AG09319 (cell line): ENCODE measurements around the gene PDE4B.
"Not testable (repeated sequence)": the region's sequence is repeated elsewhere in the genome, so short reads cannot be mapped to it uniquely, and the experiment has no call there.

ENCODE experiments used
- DNase-seq: peaks from one replicate; pipeline ENCODE4 v3.0.0-alpha.2; 2010; ENCODE audit warnings: low read depth; ENCODE audit errors: extremely low read depth
- TF ChIP-seq, protein P1 (sequence below): IDR thresholded peaks from 2 replicates; pipeline ENCODE4 v1.5.1; 2011; ENCODE audit warnings: low read depth, mild to moderate bottlenecking, inconsistent platforms, low read length, moderate library complexity

The PDE4B gene

DNA sequence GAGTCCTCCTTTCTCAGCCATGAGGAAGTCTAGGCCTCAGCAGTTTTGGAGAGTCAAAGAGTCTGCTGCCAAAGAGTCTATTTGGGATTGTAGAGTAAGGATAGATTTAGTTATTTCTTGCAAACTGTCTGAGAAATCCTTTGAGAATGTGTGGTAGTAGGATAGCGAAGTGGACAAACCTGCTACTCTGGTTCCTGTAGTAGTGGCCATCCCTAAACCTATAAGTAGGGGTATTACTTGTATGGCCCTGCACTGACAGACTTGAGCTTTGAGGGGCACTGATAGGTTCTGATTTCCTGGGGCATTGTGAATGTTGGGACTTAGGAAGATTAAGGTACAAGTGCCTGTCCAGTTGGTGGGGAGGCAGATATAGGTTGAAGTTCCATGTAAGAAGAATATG is 625.3 kb downstream of the PDE4B start:
- TF ChIP-seq, protein P1, sequence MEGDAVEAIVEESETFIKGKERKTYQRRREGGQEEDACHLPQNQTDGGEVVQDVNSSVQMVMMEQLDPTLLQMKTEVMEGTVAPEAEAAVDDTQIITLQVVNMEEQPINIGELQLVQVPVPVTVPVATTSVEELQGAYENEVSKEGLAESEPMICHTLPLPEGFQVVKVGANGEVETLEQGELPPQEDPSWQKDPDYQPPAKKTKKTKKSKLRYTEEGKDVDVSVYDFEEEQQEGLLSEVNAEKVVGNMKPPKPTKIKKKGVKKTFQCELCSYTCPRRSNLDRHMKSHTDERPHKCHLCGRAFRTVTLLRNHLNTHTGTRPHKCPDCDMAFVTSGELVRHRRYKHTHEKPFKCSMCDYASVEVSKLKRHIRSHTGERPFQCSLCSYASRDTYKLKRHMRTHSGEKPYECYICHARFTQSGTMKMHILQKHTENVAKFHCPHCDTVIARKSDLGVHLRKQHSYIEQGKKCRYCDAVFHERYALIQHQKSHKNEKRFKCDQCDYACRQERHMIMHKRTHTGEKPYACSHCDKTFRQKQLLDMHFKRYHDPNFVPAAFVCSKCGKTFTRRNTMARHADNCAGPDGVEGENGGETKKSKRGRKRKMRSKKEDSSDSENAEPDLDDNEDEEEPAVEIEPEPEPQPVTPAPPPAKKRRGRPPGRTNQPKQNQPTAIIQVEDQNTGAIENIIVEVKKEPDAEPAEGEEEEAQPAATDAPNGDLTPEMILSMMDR: no peak
- no peak for DNase-seq

DNA sequence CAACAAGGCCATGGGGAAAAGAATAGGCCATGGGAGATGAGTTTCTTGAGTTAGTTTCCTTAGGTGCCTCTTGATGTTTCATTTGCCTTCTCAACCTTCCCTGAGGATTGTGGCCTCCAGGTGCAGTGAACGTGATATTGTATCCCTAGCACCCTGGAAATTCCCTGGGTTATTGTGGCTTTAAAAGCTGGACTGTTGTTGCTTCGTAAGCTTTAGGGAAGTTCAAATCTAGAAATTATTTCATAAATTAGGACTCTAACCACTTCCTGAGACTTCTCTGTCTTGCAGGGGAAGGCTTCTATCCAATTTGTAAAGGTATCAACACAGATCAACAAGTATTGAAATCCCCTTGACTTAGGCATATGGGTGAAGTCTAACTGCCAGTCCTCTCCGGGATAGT is 627.5 kb downstream of the PDE4B start:
- not testable (repeated sequence) for DNase-seq

DNA sequence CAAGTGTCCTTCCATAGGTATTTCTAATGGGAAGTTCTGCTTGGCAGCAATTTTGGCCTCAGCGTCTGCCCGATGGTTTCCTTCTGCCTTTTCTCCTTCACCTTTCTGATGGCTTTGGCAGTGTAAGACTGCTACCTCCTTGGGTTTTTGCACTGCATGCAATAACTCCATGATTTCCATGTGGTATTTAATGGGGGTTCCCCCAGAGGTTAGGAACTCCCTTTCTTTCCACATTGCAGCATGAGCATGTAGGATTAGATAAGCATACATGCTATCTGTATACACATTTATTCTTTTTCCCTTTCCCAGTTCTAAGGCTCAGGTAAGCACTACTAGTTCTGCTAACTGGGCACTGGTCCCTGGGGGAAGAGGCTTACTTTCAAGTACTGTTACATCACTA is 628.2 kb downstream of the PDE4B start:
- not testable (repeated sequence) for DNase-seq

GRCh38 chr1:66422804-66423203 is 630.1 kb downstream of the PDE4B start:
- TF ChIP-seq, protein P1: no peak
- DNase-seq: no peak
